AG04449 (cell line): Measurements from ENCODE around the gene LMNTD2.

Experiments used
- CTCF ChIA-PET: fragments of 350-600 bp; formaldehyde crosslinking; extraction: SDS; loops from one replicate; lab custom pipeline; 2021; ENCODE audit warnings: antibody characterized with exemption; lab: Yijun Ruan, JAX
- POLR2A ChIA-PET: fragments of 400-600, 350-600 bp; formaldehyde crosslinking; extraction: SDS; loops from one replicate; lab custom pipeline; 2020; ENCODE audit warnings: antibody characterized with exemption, inconsistent platforms; lab: Yijun Ruan, JAX
- DNase-seq: peaks from one replicate; pipeline ENCODE4 v3.0.0-alpha.2; 2010; ENCODE audit warnings: low read depth, low spot score
- H3K4me3 ChIP-seq: 2 replicates; pipeline ENCODE4 v1.5.1; 2011; ENCODE audit warnings: low read depth, mild to moderate bottlenecking, control low read depth, low read length
- CTCF ChIP-seq: IDR thresholded peaks from one replicate; pipeline ENCODE4 v1.5.1; 2011; ENCODE audit warnings: mild to moderate bottlenecking, moderate library complexity, low read length, control low read depth, inconsistent platforms; ENCODE audit not compliant: insufficient read depth; ENCODE audit errors: missing control alignments

LMNTD2 gene

DNA sequence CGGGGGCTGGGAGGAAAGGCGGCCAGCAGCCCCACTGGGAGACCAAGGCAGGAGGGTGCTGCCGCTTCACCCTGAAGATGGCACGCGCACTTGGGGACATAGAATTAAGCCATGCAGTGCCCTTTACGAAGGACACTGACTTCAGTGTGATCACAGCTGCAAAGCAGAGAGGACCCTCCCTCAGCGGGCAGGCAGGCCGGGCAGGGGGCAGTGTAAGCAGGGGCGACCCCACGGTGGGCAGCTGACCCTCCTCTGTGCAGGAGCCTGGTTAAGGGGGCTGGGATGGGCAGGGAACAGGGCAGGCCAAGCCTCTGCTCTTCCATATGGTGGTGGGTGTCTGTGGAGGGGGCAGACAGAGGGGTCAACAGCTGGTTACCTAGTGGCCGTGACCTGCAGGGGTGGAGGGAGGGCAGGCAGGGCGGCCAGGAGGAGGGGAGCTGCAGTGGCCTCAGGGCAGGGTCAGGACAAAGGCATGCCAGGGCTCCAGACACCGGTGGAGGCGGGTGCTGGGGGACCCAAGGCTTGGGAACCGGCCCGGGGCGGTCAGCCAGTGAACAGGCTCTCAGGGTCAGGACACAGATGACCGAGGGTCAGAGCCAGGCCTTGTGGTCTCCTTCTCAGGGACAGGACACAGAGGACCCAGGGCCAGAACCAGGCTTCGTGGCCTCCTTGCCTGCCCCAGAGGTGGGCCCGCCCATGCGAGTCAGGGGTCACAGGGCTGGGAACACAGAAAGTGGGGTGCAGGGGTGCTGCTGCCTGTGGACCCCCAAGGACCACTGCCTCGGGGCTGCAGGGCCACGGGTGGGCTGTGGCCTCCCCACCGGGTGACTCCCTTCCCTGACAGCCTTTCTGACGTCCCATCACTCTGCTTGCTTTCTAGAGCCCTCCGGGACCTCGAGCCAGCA is 7.2 kb downstream of the LMNTD2 start:
- no peak for TF ChIP-seq CTCF
- ChIA-PET CTCF (interaction anchor here (1.1 to 4.6 kb wide), 5 partner anchors 9 to 171 kb away, joined by 3 to 34 read pairs (median 14); no protein-coding TSS in a partner anchor), POLR2A (no interaction called here)
- no peak for DNase-seq
- H3K4me3 ChIP-seq, result no peak overlapping the region

DNA sequence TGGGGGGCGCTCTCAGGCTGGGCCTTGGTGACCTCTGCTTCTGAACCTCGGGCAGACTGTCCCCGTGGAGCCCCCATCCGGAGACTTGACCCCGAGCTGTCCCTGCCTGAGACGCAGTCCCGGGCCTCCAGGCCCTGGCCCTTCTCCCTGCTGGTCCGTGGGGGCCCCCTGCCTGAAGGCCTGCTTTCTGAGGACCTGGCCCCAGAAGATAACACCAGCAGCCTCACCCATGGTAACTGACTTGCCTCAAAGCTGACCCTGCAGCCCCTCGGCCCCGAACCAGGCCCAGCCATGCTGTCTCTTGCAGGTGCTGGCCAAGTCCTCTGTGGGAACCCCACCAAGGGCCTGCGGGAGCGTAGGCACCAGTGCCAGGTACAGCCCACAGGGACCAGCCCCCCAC is 8.9 kb downstream of the LMNTD2 start:
- ChIA-PET POLR2A (interaction anchor here (0.6 kb wide), 1 partner anchor 17 kb away, joined by 3 read pairs; no protein-coding TSS in a partner anchor), CTCF (interaction anchor here (1.4 kb wide), 1 partner anchor 15 kb away, joined by 5 read pairs; the partner anchor contains the start of gene LRRC56)
- no peak for TF ChIP-seq CTCF
- no peak overlapping the region for H3K4me3 ChIP-seq
- DNase-seq, result no peak

- CTCF ChIA-PET, result no interaction called here
- POLR2A ChIA-PET, result interaction anchor here (0.6 kb wide), 1 partner anchor 18 kb away, joined by 3 read pairs; no protein-coding TSS in a partner anchor
- no peak overlapping the region for H3K4me3 ChIP-seq
- no peak for DNase-seq
- no peak for TF ChIP-seq CTCF
Observed at GRCh38 chr11:551131-551530, 9.4 kb downstream of the LMNTD2 start.

DNA sequence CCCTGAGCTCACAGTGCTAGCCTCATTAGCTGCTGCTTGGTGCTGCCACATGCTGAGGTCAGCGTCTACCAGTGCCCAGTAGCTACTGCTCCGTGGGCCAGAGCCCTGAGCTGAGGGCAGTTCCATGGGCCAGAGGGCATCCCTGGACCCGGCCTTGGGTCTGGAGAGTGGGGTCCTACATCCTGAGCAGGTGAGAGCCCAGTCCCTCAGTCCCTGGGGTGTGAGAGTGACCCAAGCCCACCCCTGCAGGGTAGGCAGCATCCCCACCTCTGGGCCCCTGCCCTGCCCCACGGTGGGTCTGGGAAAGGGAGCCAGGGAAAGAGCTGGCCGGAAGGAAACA is 9.8 kb downstream of the LMNTD2 start:
- DNase-seq, result no peak
- no peak for TF ChIP-seq CTCF
- ChIA-PET CTCF (no interaction called here), POLR2A (no interaction called here)
- H3K4me3 ChIP-seq, result no peak overlapping the region

DNA sequence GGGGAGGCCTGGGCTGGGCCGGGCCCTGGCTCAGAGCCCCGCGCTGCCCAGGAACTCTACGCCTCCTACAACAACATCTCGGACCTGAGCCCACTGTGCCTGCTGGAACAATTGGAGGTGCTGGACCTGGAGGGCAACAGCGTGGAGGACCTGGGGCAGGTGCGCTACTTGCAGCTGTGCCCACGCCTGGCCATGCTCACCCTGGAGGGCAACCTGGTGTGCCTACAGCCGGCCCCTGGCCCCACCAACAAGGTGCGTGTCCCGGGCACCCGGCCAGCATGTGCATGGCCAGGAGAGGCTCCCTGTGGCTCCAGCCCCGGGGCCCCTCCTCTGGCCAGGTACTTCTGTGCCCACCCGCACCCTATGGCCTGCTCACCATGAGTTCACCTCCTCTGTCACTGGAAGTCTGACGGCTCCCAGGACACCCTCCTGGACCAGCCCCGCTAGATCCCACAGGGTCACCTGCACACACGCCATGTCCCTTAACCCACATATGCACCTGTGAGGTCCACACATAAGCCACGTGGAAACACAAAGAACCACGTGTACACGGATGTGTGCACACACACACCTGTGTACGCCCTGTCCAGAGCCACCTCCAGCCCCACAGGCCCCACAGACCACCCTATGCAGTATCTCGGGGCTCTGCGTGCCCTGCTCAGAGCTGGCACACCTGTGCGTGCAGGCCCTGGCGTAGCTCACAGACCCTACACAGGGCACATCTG is 10.4 kb downstream of the LMNTD2 start:
- TF ChIP-seq CTCF, result no peak
- H3K4me3 ChIP-seq, result no peak overlapping the region
- ChIA-PET POLR2A (no interaction called here), CTCF (no interaction called here)
- no peak for DNase-seq
